GM21619 (cell line): ENCODE data around the gene FAM8A1.

Source experiments
- ATAC-seq: cut with Tn5 transposase; IDR thresholded peaks from one replicate; pipeline ENCODE4 v1.9.1; 2021; ENCODE audit not compliant: unreplicated experiment

FAM8A1 gene

DNA sequence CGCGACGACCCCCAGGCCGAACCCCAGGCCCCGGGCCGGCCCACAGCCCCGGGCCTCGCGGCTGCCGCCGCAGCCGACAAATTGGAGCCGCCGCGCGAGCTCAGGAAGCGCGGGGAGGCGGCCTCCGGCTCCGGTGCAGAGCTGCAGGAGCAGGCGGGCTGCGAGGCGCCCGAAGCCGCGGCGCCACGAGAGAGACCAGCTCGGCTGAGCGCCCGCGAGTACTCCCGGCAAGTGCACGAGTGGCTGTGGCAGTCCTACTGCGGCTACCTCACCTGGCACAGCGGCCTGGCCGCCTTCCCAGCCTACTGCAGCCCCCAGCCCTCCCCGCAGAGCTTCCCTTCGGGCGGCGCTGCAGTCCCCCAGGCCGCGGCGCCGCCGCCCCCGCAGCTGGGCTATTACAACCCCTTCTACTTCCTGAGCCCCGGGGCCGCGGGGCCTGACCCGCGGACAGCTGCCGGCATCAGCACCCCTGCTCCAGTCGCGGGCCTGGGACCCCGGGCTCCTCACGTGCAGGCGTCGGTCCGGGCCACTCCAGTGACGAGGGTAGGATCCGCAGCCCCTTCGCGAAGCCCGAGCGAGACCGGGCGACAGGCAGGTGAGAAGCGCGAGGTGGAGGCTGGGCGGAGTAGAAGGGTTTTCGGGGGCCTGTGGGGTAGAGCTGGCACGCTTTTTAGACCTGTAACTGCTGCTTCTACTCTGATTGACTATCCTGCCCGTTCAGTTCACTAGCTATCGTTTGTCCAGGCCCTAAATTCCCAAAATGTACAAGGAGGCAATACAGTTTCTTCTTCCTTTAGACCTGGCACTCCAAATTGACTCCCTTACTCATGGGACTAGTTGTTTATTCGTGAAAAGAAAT, 654 bp downstream of the FAM8A1 start:
- ATAC-seq = peak; percentile 52

DNA sequence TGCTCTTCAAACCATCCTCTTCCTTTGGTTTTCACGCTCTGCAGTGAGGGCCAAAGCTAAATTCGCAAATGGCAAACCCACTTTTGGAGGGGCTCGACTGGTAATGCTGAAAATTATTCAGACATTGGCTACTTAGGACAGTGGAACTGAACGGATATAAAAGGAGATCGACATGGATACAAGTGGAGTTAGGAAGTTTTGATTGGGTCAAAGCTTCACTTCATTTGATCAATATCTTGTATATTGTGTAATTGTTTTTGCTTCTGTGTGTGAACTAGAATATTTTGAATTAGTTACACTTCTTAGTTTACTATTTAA, 1.2 kb downstream of the FAM8A1 start:
- ATAC-seq = no peak

DNA sequence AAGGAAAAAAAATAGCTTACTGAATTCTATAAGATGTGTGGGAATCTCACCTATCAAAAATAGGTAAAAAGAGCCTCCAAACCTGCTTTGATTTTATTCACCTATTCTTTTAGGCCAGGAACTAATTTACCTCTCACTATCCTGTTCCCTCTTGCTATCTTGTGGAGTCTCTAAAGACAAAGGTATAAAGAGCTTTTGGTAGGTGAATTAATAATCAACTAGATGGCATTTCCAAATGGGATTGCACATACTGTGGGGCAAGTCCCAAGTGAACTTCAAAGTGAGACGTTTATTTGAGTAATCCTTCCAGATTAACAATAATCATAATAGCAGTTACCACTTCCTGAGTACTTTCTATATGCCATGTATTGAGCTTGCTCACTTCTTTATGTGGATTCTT, 2.8 kb downstream of the FAM8A1 start:
- no peak for ATAC-seq

DNA sequence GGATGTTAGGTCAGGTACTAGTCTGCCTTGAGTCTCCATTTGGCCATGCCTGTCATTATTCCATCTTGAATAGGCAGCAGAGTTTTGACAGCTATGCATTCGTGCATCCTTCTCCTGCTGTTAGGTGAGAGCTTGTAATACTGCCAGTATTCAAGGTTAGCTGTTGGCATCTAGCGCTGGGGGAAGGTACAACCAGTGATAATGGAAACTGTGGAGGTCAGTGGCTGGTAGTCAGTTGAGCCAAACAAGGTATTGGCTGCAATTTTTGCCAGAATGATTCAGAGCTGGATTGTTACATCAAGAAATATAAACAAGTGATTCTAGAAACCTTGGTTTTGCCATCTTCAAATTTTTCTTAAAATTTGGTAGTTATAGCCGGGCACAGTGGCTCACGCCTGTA, 6.5 kb downstream of the FAM8A1 start:
- no peak for ATAC-seq

DNA sequence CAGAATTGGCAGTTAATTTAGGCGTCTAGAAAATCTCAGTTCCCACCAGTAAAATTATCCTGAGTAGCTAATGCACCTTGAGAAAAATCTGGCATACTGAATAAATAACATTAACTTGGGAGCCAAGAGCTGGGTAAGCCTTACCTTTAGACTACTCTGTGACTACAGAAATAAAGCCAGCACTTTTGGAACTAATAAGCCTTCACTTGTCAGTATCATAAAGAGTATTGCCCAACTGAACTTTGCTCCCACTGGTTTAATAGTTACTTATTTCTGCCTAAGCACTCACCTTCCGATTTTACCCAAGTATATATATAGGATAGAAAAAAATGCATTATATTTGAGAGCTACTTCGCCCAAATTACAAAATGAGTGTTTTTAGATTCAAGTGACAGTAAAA, 10.7 kb downstream of the FAM8A1 start:
- ATAC-seq = no peak

DNA sequence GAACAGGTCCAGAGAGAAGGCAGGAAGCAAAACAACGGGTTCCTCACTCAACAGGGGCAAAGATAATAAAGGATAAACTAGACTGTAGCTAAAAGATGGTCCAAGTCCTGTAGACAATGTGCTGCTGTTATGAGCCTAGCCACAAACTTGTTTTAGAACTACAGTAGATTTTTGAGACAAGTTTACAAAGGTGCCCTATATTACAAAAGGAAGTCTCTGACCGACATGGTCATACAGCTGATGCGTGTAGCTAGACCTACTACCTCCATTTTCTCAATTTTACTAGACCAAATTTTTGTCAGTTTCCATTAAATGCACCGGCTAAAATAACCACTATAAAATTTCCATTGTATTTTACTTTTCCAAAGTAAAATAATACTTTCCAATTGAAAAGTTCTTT, 11.9 kb downstream of the FAM8A1 start:
- ATAC-seq = no peak

DNA sequence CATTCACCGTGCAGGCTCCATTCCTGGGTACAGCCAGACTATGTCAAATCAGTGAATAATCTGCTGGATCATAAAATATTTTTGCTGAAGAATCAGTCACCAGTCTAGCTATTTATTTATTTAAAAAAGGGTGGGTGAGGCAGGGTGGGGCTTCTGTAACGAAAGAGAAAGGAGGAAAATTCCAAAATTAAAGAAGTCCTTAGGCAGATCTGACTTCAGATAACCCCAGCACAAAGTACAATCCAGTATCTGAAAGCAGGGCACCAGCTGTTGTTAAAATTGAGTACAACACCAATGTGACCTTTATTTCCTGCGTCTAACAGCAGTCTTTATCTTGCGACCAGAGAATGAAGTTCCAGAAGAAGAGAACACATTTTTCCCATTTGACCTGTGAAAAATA, 15.7 kb downstream of the FAM8A1 start:
- no peak for ATAC-seq

DNA sequence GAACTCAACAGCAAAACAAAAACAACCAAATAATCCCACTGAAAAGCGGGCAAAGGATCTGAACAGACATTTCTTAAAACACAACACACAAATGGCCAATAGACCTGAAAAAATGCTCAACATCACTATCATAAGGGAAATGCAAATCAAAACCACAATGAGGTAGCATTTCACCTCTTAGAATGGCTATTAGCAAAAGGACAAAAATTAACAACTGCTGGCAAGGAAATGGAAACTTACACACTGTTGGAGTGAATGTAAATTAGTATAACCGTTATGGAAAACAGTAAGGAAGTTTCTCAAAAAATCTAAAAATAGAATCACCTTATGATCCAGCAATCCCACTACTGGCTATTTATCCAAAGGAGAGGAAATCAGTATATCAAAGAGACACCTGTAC, 20.9 kb downstream of the FAM8A1 start:
- ATAC-seq = peak; percentile 87

DNA sequence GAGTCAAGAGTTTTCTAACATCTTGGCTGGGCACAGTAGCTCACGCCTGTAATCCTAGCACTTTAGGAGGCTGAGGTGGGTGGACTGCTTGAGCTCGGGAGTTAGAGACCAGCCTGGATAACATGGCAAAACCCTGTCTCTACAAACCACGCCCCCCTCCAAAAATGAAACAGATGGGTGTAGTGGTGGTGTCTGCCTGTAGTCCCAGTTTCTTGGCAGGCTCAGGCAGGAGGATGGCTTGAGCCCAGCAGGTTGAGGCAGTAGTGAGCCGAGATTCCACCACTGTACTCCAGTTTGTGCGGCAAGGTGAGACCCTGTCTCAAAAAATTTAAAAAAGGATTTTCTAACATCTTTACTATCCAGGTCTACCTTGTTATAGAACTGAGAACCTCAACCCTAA, 22.0 kb downstream of the FAM8A1 start:
- no peak for ATAC-seq

DNA sequence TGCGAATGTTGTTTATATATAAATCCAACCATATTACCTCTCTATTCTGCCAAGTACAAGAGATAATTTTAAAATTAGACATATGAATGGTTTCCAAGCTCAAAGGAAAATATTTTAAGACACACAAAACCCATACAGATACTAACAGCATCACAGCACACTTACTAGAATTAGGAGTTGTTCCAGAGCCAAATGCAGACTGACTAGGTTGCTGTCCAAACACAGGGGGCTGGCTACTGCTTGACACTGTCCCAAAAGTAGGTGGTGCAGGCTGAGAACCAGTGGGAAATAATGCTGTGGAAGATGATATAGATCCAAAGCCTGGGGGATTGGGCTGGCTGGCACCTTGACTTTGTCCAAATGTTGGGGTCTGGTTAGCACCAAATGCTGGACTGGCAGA, 24.3 kb downstream of the FAM8A1 start:
- no peak for ATAC-seq

DNA sequence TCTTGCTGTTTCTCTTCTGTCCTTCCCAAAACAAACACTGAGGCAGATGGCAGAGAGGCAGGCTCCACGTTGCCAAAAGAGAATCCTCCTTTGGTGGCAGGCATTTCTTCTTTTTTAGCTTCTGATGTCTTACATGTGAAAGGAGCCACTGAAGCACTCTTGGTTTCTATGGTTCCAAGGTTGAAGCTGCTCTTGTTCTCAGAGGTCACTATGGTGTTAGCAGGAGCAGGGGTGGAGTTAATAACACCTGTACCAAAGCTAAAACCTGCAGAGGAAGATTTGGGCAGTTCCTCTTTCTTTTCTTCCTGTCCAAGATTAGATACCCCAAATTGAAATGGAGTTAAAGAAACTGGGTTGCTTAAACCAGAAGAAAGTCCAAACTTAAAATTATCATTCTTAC, 28.8 kb downstream of the FAM8A1 start:
- ATAC-seq = no peak

DNA sequence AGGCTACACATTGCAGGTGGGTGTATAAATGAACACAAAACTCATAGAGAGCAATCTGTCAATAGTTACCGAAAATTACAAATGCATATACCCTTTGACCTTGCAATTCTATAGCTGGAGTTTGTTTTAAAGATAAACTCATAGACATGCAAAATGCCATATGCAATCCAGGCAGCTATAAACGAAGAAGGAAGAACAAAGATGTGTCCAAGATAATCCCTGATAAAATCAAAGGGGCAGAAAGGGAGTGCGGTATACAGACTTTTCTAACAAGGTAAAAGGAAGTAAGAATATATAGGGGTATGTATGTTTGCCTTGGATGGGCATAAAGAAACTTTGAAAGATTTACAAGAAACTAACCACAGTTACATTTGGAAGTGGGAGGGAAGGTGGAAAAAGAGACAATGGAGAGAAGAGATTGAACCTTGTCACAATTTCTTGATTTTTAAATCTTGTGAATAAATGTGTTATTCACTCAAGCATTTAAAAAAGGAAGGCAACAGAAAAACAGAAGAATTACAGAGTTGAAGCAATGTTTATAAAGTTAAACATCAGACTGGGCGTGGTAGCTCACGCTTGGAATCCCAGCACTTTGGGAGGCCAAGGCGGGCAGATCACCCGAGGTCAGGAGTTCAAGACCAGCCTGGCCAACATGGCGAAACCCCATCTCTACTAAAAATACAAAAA, 29.9 kb downstream of the FAM8A1 start:
- ATAC-seq = no peak

DNA sequence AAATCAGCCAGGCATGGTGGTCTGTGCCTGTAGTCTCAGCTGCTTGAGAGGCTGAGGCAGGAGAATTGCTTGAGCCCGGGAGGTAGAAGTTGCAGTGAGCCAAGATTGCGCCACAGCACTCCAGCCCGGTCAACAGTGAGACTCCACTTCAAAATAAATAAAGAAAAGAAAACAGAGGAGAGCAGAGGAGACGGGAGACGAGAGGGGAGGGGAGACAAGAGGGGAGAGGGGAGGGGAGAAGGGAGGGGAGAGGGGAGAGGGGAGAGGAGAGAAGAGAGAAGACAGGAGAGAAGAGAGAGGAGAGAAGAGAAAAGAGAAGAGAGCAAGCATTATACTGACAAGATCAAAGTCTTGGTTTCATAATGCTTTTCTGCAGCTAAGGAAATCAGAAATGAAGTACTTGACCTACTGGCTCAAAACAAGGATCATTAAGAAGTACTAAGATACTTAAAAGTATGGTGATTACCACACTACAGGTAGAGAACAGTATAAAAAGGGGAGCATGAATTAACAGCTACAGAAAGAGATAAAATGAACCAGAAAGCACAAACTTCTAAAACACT, 30.5 kb downstream of the FAM8A1 start:
- ATAC-seq = no peak

DNA sequence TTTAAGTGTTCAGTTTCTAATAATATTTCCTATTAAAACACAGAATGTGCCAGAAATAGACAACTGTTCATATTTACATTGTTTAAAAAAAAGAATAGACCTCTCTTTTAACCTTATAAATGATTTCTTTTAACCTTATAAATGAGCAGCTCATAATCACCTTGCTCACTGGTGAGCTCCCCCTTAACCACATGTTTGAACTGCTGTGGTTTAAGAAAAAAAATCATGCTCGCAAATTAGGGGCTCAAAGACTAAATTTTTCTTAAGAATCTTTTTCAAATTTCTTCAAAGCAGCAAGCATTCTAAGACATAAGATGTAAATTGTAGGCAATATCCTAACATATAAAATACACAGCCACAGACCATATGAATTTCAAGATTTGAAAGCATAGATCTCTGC, 32.8 kb downstream of the FAM8A1 start:
- no peak for ATAC-seq

DNA sequence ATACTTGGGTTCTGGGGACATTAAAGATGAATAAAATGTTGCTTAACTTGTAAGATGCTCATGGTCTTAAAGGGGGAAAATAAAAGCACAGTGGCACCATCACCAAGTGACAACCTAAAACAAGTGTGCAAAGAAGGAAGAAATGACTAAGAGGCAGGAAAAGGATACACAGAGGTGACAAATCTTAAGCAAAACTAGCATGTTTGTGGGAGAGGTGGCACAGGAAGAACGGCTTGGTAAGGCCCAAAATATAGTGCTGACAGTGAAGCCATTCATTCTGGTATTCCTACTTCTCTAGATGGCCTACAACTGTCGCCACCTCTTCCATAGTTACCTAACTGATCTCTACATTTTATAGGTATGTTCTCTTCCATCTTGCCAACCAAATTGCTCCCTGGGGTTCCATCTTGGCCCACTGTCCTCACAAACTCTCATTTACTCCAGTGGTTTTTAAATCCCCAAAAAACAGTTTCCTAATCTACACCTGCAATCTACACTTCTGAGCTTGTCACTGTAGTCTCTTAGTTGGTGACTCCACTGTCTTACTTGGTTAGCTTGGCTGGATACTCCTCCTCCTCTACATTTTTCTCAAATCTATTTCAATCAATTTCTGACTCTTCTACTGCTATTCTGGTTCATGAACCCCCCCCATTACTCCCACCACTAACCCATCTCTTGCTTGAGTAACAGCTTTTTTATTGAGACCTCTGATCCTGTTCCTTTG, 33.5 kb downstream of the FAM8A1 start:
- ATAC-seq = peak; percentile 54

DNA sequence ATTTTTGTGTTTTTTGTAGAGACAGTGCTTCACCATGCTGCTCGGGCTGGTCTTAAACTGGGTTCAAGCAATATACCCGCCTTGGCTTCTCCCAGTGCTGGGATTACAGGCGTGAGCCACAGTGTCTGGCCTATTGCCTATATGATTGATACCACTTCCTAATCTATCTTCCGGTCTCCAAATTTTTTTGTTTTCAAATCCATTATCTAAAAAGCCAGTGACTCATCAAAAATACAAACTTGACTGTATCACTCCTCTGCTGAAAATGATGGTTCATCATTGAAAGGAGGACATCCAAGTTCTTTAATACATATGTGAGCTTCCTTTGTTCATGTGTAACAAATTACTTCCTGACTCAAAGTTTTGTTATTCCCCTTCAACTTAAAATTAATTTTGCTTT, 35.5 kb downstream of the FAM8A1 start:
- ATAC-seq = no peak

DNA sequence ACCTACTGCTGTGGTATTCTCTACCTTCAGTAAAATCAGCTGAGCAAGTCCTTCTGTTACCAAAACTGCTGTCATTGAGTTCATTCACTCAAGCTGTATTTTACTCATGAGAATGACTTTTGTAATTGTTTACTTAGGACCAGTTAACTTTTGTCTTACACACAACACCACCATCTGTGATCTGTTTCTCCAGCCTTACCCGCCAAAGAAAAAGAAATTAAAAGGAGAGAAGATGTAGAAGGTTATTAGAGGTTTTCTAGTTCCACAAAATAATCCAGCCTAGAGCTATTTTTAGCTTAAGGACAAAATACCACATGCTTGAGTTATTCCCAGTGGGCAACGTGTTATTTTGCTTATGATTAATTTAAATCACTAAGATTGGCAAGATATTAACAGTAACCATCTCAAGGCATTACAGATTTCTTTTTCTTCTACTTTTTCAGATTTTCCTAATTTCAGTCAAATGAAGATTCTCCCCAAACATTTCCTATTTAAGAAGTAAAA, 38.2 kb downstream of the FAM8A1 start:
- ATAC-seq = no peak

DNA sequence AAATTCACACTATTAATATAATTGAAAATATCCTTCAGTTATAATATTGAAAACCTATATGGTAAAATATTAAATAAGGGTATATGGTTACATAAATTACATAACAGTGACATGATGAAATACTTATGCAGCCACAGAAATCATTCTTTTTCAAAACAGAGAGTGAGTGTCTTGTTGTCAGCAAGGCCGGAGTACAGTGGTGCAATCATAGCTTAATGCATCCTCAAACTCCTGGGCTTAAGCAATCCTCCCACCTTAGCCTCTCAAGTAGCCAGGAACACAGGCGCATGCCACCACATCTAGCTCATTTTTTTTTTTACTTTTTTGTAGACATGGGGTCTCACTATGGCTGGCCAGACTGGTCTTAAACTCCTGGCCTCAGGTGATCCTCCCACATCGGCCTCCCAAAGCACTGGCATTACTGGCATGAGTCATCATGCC, 40.4 kb downstream of the FAM8A1 start:
- no peak for ATAC-seq

DNA sequence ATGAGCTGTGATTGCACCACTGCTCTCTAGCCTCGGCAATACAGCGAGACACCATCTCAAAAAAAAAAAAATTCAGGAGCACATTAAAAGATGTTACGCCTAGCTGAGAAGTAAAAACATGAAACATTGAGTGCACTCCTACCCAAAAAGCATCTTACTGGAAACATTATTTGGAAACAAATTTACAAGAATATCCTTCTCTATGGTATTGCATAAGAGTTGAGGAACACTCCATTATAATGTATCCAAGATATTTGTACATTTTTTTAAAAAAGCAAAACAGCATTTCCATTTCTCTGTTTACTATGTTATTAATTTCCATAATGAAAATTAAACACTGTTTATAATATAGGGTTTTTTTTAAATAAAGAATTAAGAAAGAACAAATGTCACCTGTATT, 48.6 kb downstream of the FAM8A1 start:
- ATAC-seq = no peak

DNA sequence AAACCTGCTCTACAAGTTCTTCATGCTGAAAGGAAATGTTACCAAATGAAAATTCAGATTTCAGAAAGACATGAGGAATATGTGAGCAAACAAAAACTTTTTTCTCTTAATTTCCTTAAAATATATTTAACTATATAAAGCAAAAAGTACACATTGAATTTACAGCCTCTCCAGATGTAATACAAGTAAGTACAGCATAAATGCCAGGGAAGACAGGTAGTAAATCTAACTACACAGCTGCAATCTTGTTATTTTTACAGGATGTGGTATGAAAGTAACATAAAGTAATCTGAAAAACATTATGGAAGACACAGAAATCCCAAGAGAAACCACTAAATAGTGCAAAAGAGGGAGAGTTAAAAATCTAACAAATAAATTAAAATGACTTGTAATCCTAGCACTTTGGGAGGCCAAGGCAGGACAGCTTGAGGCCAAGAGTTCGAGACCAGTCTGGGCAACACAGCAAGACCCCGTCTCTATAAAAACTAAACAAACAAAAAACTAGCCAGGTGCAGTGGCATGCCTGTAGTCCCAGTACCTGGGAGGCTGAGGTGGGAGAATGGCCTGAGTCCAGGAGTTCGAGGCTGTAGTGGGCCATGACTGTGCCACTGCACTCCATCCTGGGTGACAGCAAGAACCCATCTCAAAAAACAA, 50.7 kb downstream of the FAM8A1 start:
- no peak for ATAC-seq
